ENCODE measurements around the gene CHIA. TPM values are rescaled to one million over a fixed set of nuclear protein-coding genes. Genes with fewer than 3 reads are reported as not detected.
A peak's percentile ranks its signal among the peaks of the same experiment; 100 is the strongest.

Gene CHIA
- total and polyA plus RNA-seq, 2 of the 8 experiments (the other 6 are each of a cell fraction or from before 2014, with no cell fraction given), result not detected

DNA sequence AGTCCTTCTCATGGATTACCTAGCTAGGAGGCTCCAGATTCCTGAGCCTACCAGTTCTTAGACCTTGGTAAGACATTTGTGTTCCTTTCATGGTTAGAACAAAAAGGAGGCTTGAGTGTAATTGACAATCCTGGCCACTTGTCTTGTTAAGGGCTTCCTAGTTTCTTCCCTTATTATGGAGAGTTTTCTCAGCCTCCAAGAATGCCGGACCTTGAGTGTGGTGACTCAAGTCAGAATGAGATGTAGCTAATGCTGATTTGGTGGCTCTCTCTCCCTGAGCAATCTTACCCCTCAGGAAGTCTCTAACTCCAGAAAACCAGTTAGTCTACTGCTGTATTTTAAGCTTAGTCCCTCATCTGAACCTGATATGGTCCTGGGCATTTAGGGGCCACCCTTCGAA is 48.9 kb upstream of the CHIA start:
- no peaks in the 10 kb centered on the region; a peak in 1 of 7 replicates for H3K27me3 ChIP-seq (replicated peaks in 1 of 4; ENCODE audit: control insufficient read depth in 3 of 4, extremely low read depth in 1 of 4, insufficient read depth in 3 of 4, low read length in 3 of 4)
- H3K9me3 ChIP-seq (ENCODE audit: insufficient read depth in 2 of 2, low read depth in 1 of 2, low read length in 1 of 2), result no peaks in the 10 kb centered on the region
- no peaks in the 10 kb centered on the region for H3K79me1 ChIP-seq (ENCODE audit: low read depth, low read length)
- H2BK120ac ChIP-seq (replicated peaks; ENCODE audit: low read depth, low read length), result no peak overlapping the region
- H3K14ac ChIP-seq (ENCODE audit: insufficient read length), result no peak overlapping the region
- no peak overlapping the region for H4K5ac ChIP-seq (ENCODE audit: insufficient read length, low read depth, low read length)
- no peaks in the 10 kb centered on the region for H4K20me1 ChIP-seq (replicated peaks in 1 of 2; ENCODE audit: control insufficient read depth in 1 of 2, insufficient read depth in 2 of 2, low read length in 2 of 2)
- no peak overlapping the region for H2BK5ac ChIP-seq (ENCODE audit: low read depth, low read length)
- H3K36me3 ChIP-seq (ENCODE audit: control insufficient read depth in 2 of 4, insufficient read depth in 4 of 4, low read length in 3 of 4), result no peaks in the 10 kb centered on the region
- no peak overlapping the region for H2BK20ac ChIP-seq (ENCODE audit: low read length)
- H2BK12ac ChIP-seq (ENCODE audit: low read depth, low read length), result no peak overlapping the region
- H3K4ac ChIP-seq (replicated peaks; ENCODE audit: insufficient read length, low read depth, low read length), result no peak overlapping the region
- no peak overlapping the region for H3K4me3 ChIP-seq (ENCODE audit: extremely low read depth in 1 of 4, insufficient read depth in 2 of 4, low read depth in 3 of 4, low read length in 4 of 4)
- H2AK5ac ChIP-seq (ENCODE audit: low read depth, low read length), result no peak overlapping the region
- H4K8ac ChIP-seq (ENCODE audit: extremely low read depth, insufficient read depth, low read length), result no peak overlapping the region
- ChIA-PET POLR2A (ENCODE audit: partially characterized antibody) (no interaction called here), CTCF (ENCODE audit: partially characterized antibody) (interaction anchor here (0.8 to 1.4 kb wide), 6 partner anchors 9 to 91 kb away, joined by 3 to 4 read pairs (median 3); no protein-coding TSS in a partner anchor)
- 86% methylated on average over 2 of the region's 2 CpGs; no CpG with 5 or more reads in 1 of the 2 experiments for WGBS, 2 experiments (ENCODE audit: extremely low coverage in 1 of 2, insufficient coverage in 1 of 2, insufficient read length in 1 of 2, insufficient replicate concordance in 2 of 2, low coverage in 1 of 2, low lambda C conversion rate in 2 of 2, missing lambda C conversion rate in 1 of 2)
- peaks cover 0 to 2% (median 0%) of the 10 kb centered on the region in 4 experiments; a peak in 2 of 7 replicates for H3K4me1 ChIP-seq (replicated peaks in 1 of 4; ENCODE audit: control insufficient read depth in 3 of 4, insufficient read depth in 4 of 4, low read length in 3 of 4)
- H2BK15ac ChIP-seq (ENCODE audit: low read length), result no peak overlapping the region
- no peak overlapping the region for H3K27ac ChIP-seq (ENCODE audit: low read depth, low read length)
- no peak overlapping the region for H3K9ac ChIP-seq (replicated peaks in 1 of 4; ENCODE audit: extremely low read depth in 1 of 4, low read depth in 3 of 4, low read length in 3 of 4)
- no peak overlapping the region for H3K4me2 ChIP-seq (ENCODE audit: insufficient read depth in 1 of 2, low read depth in 2 of 2, low read length in 2 of 2)
- peak in 1 of 2 experiments; percentile 17 for DNase-seq (ENCODE audit: low read depth in 1 of 2, low spot score in 2 of 2)
- H3K18ac ChIP-seq (ENCODE audit: extremely low read depth, low read length), result no peak overlapping the region
- FAIRE-seq, result no peak
- no peaks in the 10 kb centered on the region; the same call in 1 of the 2 replicates for H3K23me2 ChIP-seq (ENCODE audit: low read depth, low read length)
- no peak overlapping the region for H2AFZ ChIP-seq (ENCODE audit: low read length)
- H4K91ac ChIP-seq (replicated peaks; ENCODE audit: insufficient read length, low read length), result no peak overlapping the region
- H3K56ac ChIP-seq (replicated peaks; ENCODE audit: insufficient read length, low read depth, low read length), result no peak overlapping the region
- no peaks in the 10 kb centered on the region for H3K79me2 ChIP-seq (ENCODE audit: control insufficient read depth in 1 of 2, insufficient read depth in 2 of 2, low read length in 2 of 2)
- H3K23ac ChIP-seq (ENCODE audit: insufficient read length), result no peak overlapping the region
